HepG2 (cell line): ENCODE data around the gene KIAA1217. TPM values are rescaled to one million over a fixed set of nuclear protein-coding genes. Genes with fewer than 3 reads are reported as not detected.

ENCODE experiments used
- ATAC-seq: fragments of 200-7000 bp; cut with Tn5 transposase; 3 replicates; pipeline ENCODE4 v1.9.1; 2020; ENCODE audit warnings: mild to moderate bottlenecking, moderate library complexity
- BruUV-seq: library from RNA; stranded (reverse); fragments of 400-500 nt; replicated peaks from 2 replicates; lab custom pipeline; 2021; lab: Mats Ljungman, UMichigan
- CTCF ChIA-PET: fragments of 300-600 bp; formaldehyde crosslinking; extraction: SDS; loops from one replicate; lab custom pipeline; 2021; ENCODE audit warnings: low total read pairs, inconsistent platforms, low intra/inter-chr PET ratio; lab: Yijun Ruan, JAX
- POLR2A ChIA-PET: fragments of 350-600 bp; sonication (Branson Sonifier 250); formaldehyde crosslinking; loops from one replicate; lab custom pipeline; 2020; ENCODE audit warnings: antibody characterized with exemption, inconsistent platforms; lab: Yijun Ruan, JAX
- DNase-seq: peaks from one replicate; pipeline ENCODE4 v3.0.0-alpha.2; 2015; ENCODE audit warnings: low spot score
- FAIRE-seq: peaks from 3 replicates; lab custom pipeline; 2011; peaks lifted over from hg19 to GRCh38; lab: Jason Lieb, UNC
- H2AFZ ChIP-seq: one replicate; pipeline ENCODE4 v1.6.1; 2011; ENCODE audit warnings: low read length, inconsistent platforms
- H3K27ac ChIP-seq: fragments of 300-600 bp; 3 replicates; pipeline ENCODE4 v1.8.0; 2011; ENCODE audit warnings: mixed run types, mild to moderate bottlenecking, mixed read lengths, low read length, inconsistent platforms; ENCODE audit not compliant: insufficient read depth; ENCODE audit errors: extremely low read length
- H3K27me3 ChIP-seq, 2 experiments: fragments of 200-600 bp in 1 of 2; 2 replicates in 1 of 2; 3 replicates in 1 of 2; pipeline versions ENCODE4 v1.6.0 to v1.8.0; 2011; ENCODE audit warnings: low read length in 2 of 2, mild to moderate bottlenecking in 2 of 2, moderate library complexity in 2 of 2, inconsistent platforms in 1 of 2; ENCODE audit not compliant: insufficient read depth in 2 of 2, control insufficient read depth in 1 of 2
- H3K36me3 ChIP-seq, 2 experiments: fragments of 200-600 bp in 1 of 2; replicated peaks in 1 of 2; 2 replicates in 1 of 2; 3 replicates in 1 of 2; pipeline versions ENCODE4 v1.5.1 to v1.8.0; 2011; ENCODE audit warnings: low read length in 2 of 2, inconsistent platforms in 1 of 2; ENCODE audit not compliant: insufficient read depth in 2 of 2, control insufficient read depth in 1 of 2
- H3K4me1 ChIP-seq: 2 replicates; pipeline ENCODE4 v1.5.1; 2012; ENCODE audit warnings: low read length, inconsistent platforms; ENCODE audit not compliant: insufficient read depth
- H3K4me2 ChIP-seq: 2 replicates; pipeline ENCODE4 v1.6.0; 2011; ENCODE audit warnings: low read depth, low read length, inconsistent platforms
- H3K4me3 ChIP-seq, 3 experiments: fragments of 200-600 bp in 1 of 3; sonication (generic), shearing (Covaris generic) in 1 of 3; replicated peaks in 1 of 3; 2 replicates each; pipeline ENCODE4 v1.5.1; 2011 to 2016; ENCODE audit warnings: low read length in 3 of 3, inconsistent platforms in 2 of 3, low read depth in 2 of 3, mild to moderate bottlenecking in 2 of 3, control low read depth in 1 of 3, mixed read lengths in 1 of 3; ENCODE audit not compliant: insufficient read depth in 1 of 3
- H3K79me2 ChIP-seq: one replicate; pipeline ENCODE4 v1.6.1; 2011; ENCODE audit warnings: low read length, inconsistent platforms; ENCODE audit not compliant: insufficient read depth
- H3K9ac ChIP-seq: 2 replicates; pipeline ENCODE4 v1.6.0; 2011; ENCODE audit warnings: mild to moderate bottlenecking, low read depth, low read length, inconsistent platforms; ENCODE audit not compliant: insufficient read depth
- H3K9me3 ChIP-seq: 2 replicates; pipeline ENCODE4 v1.5.1; 2012; ENCODE audit warnings: mild to moderate bottlenecking, low read length
- H4K20me1 ChIP-seq: 2 replicates; pipeline ENCODE4 v1.6.0; 2011; ENCODE audit warnings: inconsistent platforms, mild to moderate bottlenecking, low read length, moderate library complexity; ENCODE audit not compliant: insufficient read depth
- HHEX ChIP-seq: IDR thresholded peaks from 2 replicates; pipeline ENCODE4 v1.6.1; 2016; ENCODE audit warnings: control low read depth
- MBD4 ChIP-seq: IDR thresholded peaks from 2 replicates; pipeline ENCODE4 v1.6.1; 2012; ENCODE audit warnings: low read length, inconsistent platforms, borderline replicate concordance
- MTA1 ChIP-seq: sonication (generic); formaldehyde crosslinking; IDR thresholded peaks from 2 replicates; pipeline ENCODE4 v1.4.0; 2020; ENCODE audit warnings: missing genetic modification reagents, mild to moderate bottlenecking, borderline replicate concordance
- RARA ChIP-seq: IDR thresholded peaks from 2 replicates; pipeline ENCODE4 v1.6.1; 2016; ENCODE audit warnings: missing genetic modification reagents, missing compliant biosample characterization
- THYN1 ChIP-seq: sonication (generic); formaldehyde crosslinking; IDR thresholded peaks from 2 replicates; pipeline ENCODE4 v1.8.1; 2023; ENCODE audit warnings: low read depth, mild to moderate bottlenecking, moderate library complexity, missing genetic modification reagents, borderline replicate concordance
- U2AF2 ChIP-seq: fragments of 200-400 bp; formaldehyde crosslinking; IDR thresholded peaks from 2 replicates; pipeline ENCODE4 v1.6.1; 2017; ENCODE audit warnings: low read depth, mild to moderate bottlenecking, low read length
- ZNF317 ChIP-seq: sonication (generic); formaldehyde crosslinking; IDR thresholded peaks from 2 replicates; pipeline ENCODE4 v1.5.0; 2020; ENCODE audit warnings: mild to moderate bottlenecking, missing genetic modification reagents
- ZNF337 ChIP-seq: sonication (generic); formaldehyde crosslinking; IDR thresholded peaks from 2 replicates; pipeline ENCODE4 v1.5.1; 2020; ENCODE audit warnings: missing genetic modification reagents, low read depth, mild to moderate bottlenecking, borderline replicate concordance
- ZNF552 ChIP-seq: sonication (generic); formaldehyde crosslinking; IDR thresholded peaks from 2 replicates; pipeline ENCODE4 v1.9.0; 2022; ENCODE audit warnings: missing genetic modification reagents, mild to moderate bottlenecking, borderline replicate concordance
- WGBS: methylation state at CpG from one replicate; pipeline ENCODE4 v1.1.6; 2017; ENCODE audit warnings: low lambda C conversion rate; 5-methylcytosine and 5-hydroxymethylcytosine counted together
- in situ Hi-C: cut with HindIII; loops from 2 replicates; pipeline ENCODE4 v1.10.0; 2017; ENCODE audit warnings: low pct_unique_long_range_greater_than_20kb; ENCODE audit not compliant: extremely low pct_ligation_motif_present
- intact Hi-C: fragments of 100-400 bp; cut with micrococcal nuclease; formaldehyde crosslinking; loops from one replicate; pipeline ENCODE4 v1.10.0; 2022; ENCODE audit not compliant: unreplicated experiment
- polyA plus RNA-seq, 8 experiments: library from polyadenylated mRNA; depleted of rRNA in 3 of 8; stranded (reverse) in 7 of 8; unstranded in 1 of 8; fragments of >200 nt; fragmentation: Illumina TruSeq in 4 of 8; extraction: Trizol in 4 of 8; gene quantifications; 2 replicates each; pipeline versions ENCODE4 v1.2.1 to v1.2.3, GENCODE V29; 2011 to 2016; ENCODE audit warnings: low read depth in 4 of 8, missing spikeins in 1 of 8, mixed read lengths in 1 of 8; ENCODE audit not compliant: insufficient read depth in 1 of 8
- total RNA-seq, 5 experiments: library from RNA; depleted of rRNA; stranded (reverse); fragments of >200 nt; fragmentation: Illumina TruSeq; extraction: Trizol; gene quantifications; 2 replicates each; pipeline ENCODE4 v1.2.3, GENCODE V29; 2016; ENCODE audit warnings: low read depth in 1 of 5
- TF ChIP-seq, protein P1 (sequence below): IDR thresholded peaks from 2 replicates; pipeline ENCODE4 v1.6.1; 2016; ENCODE audit warnings: low read depth, borderline replicate concordance
- TF ChIP-seq, protein P2 (sequence below): sonication (generic); formaldehyde crosslinking; IDR thresholded peaks from 2 replicates; pipeline ENCODE4 v1.9.0; 2022; ENCODE audit warnings: missing genetic modification reagents, mild to moderate bottlenecking, borderline replicate concordance
- TF ChIP-seq, protein P3 (sequence below): sonication (generic); formaldehyde crosslinking; conservative IDR thresholded peaks from 2 replicates; pipeline ENCODE4 v1.8.0; 2022; ENCODE audit warnings: mild to moderate bottlenecking, moderate library complexity, missing genetic modification reagents
- TF ChIP-seq, protein P4 (sequence below): sonication (generic); formaldehyde crosslinking; IDR thresholded peaks from 2 replicates; pipeline ENCODE4 v1.4.0; 2020; ENCODE audit warnings: missing genetic modification reagents

The KIAA1217 gene
- total and polyA plus RNA-seq, 2 of the 13 experiments (the other 11 are each of a cell fraction or from before 2014, with no cell fraction given), result 4.6 to 10.9 TPM

DNA sequence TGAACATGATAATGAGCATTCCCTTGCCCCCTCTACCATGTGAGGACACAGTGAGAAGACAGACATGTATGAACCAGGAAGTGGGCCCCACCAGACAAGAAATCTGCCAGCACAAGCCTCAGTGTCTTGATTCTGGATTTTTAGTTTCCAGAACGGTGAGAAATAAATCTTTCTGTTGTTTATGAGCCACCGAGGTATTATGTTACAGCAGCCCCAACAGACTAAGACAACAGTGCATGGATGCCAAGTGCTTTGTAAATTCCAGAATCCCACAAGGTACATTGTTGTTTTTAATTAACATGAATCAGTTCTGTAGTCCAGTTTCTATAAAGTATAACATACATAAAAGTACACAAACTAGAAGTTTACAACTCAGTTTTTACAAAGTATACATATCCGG is 352.5 kb downstream of the KIAA1217 start (continued):
- TF ChIP-seq THYN1 (CRISPR knock-in tag), result no peak
- TF ChIP-seq U2AF2, result no peak
- TF ChIP-seq, protein P1, sequence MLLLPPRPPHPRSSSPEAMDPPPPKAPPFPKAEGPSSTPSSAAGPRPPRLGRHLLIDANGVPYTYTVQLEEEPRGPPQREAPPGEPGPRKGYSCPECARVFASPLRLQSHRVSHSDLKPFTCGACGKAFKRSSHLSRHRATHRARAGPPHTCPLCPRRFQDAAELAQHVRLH, result no peak
- TF ChIP-seq ZNF337 (CRISPR knock-in tag), result no peak
- TF ChIP-seq MBD4, result no peak
- TF ChIP-seq, protein P2, sequence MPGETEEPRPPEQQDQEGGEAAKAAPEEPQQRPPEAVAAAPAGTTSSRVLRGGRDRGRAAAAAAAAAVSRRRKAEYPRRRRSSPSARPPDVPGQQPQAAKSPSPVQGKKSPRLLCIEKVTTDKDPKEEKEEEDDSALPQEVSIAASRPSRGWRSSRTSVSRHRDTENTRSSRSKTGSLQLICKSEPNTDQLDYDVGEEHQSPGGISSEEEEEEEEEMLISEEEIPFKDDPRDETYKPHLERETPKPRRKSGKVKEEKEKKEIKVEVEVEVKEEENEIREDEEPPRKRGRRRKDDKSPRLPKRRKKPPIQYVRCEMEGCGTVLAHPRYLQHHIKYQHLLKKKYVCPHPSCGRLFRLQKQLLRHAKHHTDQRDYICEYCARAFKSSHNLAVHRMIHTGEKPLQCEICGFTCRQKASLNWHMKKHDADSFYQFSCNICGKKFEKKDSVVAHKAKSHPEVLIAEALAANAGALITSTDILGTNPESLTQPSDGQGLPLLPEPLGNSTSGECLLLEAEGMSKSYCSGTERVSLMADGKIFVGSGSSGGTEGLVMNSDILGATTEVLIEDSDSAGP (CRISPR knock-in tag), result no peak

DNA sequence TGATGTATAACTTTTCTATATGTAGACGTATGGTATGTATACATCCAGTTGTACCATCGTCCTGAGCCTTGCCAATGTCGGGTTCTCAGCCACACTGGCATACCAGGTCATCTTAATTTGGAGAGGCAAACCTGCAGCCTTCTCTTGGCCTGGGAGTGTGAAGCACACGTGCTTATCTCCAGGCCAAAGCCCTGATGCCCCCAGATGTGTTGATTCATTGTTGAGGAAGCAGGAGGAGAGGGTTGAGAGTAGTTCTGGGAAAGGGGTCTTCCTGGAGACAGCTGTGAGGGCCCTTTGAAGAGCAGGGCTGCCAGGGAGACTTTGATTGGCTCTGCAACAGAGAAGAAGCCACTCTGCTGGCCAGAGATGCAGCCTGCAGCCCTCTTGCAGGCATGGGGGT is 359.1 kb downstream of the KIAA1217 start:
- WGBS, result 29% methylated on average over 2 of the region's 4 CpGs
- Histone ChIP-seq H3K27ac (no peak overlapping the region), H2AFZ (no peak overlapping the region), H3K79me2 (no peaks in the 10 kb centered on the region), H3K27me3 (peaks cover 3 to 9% of the 10 kb centered on the region in 2 experiments; a peak in 3 of 5 replicates), H3K9ac (no peak overlapping the region), H3K4me2 (no peak overlapping the region), H3K4me1 (no peaks in the 10 kb centered on the region), H3K36me3 (no peaks in the 10 kb centered on the region), H3K4me3 (no peak overlapping the region), H4K20me1 (no peaks in the 10 kb centered on the region), H3K9me3 (no peaks in the 10 kb centered on the region)
- ChIA-PET POLR2A (no interaction called here), CTCF (no interaction called here)
- no TSS peak for BruUV-seq
- FAIRE-seq, result no peak
- in situ Hi-C loops (no loop called here), intact Hi-C loops (no loop called here)
- no peak for DNase-seq
- ATAC-seq, result no peak
- TF ChIP-seq MTA1 (no peak), ZNF317 (no peak), ZNF552 (CRISPR knock-in tag) (no peak), HHEX (CRISPR knock-in tag) (no peak), RARA (CRISPR knock-in tag) (no peak)
- TF ChIP-seq, protein P3, sequence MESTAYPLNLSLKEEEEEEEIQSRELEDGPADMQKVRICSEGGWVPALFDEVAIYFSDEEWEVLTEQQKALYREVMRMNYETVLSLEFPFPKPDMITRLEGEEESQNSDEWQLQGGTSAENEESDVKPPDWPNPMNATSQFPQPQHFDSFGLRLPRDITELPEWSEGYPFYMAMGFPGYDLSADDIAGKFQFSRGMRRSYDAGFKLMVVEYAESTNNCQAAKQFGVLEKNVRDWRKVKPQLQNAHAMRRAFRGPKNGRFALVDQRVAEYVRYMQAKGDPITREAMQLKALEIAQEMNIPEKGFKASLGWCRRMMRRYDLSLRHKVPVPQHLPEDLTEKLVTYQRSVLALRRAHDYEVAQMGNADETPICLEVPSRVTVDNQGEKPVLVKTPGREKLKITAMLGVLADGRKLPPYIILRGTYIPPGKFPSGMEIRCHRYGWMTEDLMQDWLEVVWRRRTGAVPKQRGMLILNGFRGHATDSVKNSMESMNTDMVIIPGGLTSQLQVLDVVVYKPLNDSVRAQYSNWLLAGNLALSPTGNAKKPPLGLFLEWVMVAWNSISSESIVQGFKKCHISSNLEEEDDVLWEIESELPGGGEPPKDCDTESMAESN (CRISPR knock-in tag), result no peak
- TF ChIP-seq, protein P4, sequence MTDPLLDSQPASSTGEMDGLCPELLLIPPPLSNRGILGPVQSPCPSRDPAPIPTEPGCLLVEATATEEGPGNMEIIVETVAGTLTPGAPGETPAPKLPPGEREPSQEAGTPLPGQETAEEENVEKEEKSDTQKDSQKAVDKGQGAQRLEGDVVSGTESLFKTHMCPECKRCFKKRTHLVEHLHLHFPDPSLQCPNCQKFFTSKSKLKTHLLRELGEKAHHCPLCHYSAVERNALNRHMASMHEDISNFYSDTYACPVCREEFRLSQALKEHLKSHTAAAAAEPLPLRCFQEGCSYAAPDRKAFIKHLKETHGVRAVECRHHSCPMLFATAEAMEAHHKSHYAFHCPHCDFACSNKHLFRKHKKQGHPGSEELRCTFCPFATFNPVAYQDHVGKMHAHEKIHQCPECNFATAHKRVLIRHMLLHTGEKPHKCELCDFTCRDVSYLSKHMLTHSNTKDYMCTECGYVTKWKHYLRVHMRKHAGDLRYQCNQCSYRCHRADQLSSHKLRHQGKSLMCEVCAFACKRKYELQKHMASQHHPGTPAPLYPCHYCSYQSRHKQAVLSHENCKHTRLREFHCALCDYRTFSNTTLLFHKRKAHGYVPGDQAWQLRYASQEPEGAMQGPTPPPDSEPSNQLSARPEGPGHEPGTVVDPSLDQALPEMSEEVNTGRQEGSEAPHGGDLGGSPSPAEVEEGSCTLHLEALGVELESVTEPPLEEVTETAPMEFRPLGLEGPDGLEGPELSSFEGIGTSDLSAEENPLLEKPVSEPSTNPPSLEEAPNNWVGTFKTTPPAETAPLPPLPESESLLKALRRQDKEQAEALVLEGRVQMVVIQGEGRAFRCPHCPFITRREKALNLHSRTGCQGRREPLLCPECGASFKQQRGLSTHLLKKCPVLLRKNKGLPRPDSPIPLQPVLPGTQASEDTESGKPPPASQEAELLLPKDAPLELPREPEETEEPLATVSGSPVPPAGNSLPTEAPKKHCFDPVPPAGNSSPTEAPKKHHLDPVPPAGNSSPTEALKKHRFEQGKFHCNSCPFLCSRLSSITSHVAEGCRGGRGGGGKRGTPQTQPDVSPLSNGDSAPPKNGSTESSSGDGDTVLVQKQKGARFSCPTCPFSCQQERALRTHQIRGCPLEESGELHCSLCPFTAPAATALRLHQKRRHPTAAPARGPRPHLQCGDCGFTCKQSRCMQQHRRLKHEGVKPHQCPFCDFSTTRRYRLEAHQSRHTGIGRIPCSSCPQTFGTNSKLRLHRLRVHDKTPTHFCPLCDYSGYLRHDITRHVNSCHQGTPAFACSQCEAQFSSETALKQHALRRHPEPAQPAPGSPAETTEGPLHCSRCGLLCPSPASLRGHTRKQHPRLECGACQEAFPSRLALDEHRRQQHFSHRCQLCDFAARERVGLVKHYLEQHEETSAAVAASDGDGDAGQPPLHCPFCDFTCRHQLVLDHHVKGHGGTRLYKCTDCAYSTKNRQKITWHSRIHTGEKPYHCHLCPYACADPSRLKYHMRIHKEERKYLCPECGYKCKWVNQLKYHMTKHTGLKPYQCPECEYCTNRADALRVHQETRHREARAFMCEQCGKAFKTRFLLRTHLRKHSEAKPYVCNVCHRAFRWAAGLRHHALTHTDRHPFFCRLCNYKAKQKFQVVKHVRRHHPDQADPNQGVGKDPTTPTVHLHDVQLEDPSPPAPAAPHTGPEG (CRISPR knock-in tag), result no peak
